GM12873 (cell line): ENCODE measurements around the gene RNF19B.

Experiments used
- CTCF ChIP-seq: IDR thresholded peaks from 2 replicates; pipeline ENCODE4 v1.5.1; 2012; ENCODE audit warnings: low read depth, mild to moderate bottlenecking, moderate library complexity, low read length, control low read depth; ENCODE audit not compliant: insufficient read depth; ENCODE audit errors: missing control alignments

RNF19B gene, protein sequence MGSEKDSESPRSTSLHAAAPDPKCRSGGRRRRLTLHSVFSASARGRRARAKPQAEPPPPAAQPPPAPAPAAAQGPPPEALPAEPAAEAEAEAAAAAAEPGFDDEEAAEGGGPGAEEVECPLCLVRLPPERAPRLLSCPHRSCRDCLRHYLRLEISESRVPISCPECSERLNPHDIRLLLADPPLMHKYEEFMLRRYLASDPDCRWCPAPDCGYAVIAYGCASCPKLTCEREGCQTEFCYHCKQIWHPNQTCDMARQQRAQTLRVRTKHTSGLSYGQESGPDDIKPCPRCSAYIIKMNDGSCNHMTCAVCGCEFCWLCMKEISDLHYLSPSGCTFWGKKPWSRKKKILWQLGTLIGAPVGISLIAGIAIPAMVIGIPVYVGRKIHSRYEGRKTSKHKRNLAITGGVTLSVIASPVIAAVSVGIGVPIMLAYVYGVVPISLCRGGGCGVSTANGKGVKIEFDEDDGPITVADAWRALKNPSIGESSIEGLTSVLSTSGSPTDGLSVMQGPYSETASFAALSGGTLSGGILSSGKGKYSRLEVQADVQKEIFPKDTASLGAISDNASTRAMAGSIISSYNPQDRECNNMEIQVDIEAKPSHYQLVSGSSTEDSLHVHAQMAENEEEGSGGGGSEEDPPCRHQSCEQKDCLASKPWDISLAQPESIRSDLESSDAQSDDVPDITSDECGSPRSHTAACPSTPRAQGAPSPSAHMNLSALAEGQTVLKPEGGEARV

DNA sequence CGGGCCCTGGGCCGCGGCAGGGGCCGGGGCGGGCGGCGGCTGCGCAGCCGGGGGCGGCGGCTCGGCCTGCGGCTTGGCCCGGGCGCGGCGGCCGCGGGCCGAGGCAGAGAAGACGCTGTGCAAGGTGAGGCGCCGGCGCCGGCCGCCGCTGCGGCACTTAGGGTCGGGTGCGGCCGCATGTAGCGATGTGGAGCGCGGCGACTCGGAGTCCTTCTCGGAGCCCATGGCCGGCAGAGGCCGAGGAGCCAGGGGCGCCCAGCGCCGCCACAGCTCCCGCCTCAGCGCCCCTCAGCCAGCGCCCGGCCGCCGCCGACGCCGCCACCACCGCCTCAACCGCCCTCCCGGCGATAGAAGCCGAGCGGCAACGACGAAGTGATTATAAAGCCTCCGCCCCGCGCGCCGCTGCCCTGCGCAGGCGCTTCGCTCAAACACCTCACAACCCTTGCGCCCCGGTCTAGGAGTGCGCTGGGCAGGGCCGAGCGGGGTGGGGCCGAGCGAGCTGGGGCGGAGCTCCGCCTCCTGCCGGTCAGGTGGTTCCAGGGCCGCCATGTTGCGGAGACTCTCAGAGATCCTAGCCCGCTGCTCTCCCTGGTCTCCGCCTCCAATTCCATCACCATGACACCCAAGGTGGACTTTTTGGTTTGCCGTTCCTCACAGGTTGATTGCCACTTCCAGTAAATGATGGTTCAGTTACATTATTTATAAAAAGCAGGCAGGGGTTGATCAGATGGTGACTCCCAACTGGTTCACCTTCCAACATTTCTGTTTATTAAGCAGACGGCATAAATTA lies at the start of gene RNF19B:
RNF19B (minus strand) TSS at position 349 of the 790 bp plus-strand sequence; CDS start at position 225, 124 bp downstream.
- no peak for TF ChIP-seq CTCF

DNA sequence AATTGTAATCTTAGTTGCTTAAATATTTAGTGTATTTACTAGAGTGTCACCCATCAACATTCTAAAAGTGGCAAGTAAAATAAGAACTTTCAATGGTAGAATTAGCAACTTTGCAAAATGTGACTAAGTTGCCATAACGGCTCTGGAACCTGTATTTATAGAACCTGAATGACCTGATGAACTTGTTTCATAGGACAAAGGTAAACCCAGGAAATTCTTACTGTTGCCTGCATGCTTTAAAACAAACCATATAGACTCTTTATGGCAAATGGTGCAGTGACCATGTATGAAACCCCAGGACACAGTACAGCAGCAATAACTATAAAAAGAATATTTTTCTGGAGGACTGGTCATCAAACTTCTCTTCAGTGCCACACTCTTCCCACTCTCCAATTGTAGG lies 49.2 kb upstream of the RNF19B start:
- TF ChIP-seq CTCF, result no peak

- no peak for TF ChIP-seq CTCF
These were observed 47.6 kb upstream of the RNF19B start for GRCh38 chr1:33012165-33012564.

- no peak for TF ChIP-seq CTCF
These were observed 46.5 kb upstream of the RNF19B start for GRCh38 chr1:33010932-33011731.

GRCh38 chr1:33009561-33009960 lies 45.0 kb upstream of the RNF19B start:
- TF ChIP-seq CTCF, result no peak

- no peak for TF ChIP-seq CTCF
These were observed 43.7 kb upstream of the RNF19B start for GRCh38 chr1:33008051-33008914.
